GM21390 (cell line): ENCODE data around the gene TMEFF2.

Source experiments
- ATAC-seq: cut with Tn5 transposase; IDR thresholded peaks from one replicate; pipeline ENCODE4 v1.9.1; 2021; ENCODE audit not compliant: unreplicated experiment

The TMEFF2 gene

DNA sequence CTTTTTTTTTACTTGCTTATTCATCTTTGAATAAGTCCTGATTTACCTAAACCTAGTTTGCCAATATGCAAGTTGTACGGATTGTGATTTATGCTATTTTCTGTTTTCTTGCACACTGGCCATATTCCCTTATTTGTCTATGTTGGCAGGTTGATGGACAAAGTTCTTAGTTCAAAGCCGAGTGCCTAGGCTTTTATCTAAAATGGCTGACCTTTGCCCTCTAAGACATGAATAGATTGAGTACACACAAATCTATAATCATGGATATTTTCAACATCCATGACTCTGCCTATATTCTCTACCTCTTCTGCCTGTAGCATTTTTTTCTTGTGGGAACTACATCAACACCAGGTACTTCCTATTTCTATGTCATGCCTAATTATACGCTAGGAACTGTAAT is 171.7 kb downstream of the TMEFF2 start:
- ATAC-seq = no peak

DNA sequence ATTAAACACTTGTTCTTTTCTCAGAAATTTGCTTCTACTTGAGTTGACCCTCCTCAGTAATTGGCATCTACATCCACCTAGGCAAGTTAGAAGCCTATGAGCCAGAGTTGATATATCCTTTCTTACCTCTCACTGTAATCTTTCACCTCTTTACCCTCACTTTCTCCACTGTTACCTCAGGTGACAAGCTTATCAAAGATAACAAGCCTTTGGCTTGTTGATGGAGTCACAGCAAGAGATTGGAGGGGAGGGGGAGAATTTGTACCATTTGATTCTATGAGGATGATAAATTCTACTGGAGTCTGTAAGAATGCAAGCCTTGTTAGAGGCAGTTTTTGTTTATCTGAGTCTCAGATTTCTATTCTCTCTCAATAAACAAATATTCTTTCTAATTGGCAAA is 176.9 kb downstream of the TMEFF2 start:
- no peak for ATAC-seq

DNA sequence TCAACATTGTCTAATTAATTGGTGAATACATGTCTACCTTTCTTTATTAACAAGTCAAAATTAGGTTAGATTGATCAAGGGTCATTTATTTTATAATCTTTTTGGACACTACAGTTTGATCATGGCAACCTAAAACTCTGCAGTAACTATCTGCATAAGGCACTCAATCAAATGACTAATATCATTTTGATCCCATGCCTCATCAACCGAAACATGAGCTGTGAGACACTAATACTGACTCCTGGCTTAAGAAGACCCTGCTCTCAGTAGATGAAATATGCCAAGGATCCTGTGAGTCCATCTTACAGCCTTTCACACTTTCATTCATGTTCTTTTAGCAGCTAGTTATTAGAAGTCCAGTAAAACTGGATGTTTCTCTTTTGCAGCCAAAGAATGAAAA is 178.5 kb downstream of the TMEFF2 start:
- no peak for ATAC-seq

DNA sequence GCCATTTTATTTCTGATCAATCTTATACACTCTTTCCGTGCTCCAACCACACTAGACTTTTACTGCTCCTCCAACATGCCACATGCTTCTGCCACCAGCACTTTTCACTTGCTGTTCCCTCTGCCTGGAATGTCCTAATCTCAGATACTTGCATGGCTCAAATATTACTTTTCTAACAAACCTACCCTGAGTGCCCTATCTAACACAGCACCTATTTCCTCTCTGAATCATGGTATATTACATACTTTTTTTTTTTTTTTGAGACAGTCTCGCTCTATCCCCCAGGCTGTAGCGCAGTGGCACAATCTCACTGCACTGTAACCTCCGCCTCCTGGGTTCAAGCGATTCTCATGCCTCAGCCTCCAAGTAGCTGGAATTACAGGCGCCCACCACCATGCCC is 181.5 kb downstream of the TMEFF2 start:
- no peak for ATAC-seq

DNA sequence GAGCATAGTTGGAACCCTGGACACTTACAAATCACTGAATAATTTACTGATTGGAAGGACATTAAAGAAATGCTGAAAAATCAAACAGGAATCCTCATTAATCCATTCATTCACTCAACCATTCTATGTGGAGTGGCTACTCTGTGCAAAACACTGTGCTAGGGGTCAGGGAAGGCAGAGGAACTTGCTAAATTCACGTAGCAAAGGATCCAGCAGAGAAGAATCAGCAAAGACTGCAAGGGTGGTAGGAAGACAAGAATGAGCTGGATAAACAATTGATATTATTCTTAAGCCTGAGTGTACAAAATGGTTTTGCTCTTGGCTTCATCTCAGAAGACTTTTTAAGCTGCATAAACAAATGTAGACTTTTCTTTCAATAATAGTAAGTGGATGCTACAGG is 183.5 kb downstream of the TMEFF2 start:
- ATAC-seq = no peak

DNA sequence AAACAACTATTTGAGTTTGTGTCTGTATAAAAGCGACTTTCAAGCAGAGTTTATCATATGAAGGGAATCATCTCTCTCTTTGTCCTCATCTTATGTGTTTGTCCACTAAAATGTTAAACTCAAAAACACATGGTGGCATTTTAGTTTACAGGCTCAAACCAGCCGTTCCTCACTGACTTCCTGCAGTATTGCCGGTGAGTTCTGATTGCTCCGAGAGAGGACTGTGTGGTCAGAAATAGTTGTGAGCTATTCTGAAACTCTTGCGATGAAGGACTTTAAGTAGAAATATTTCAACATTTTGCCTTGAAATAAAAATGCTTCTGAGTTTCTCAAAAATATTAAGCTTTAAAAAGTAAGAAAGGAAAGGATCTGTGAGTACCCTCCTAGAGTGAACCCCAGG is 184.7 kb downstream of the TMEFF2 start:
- peak; percentile 45 for ATAC-seq

DNA sequence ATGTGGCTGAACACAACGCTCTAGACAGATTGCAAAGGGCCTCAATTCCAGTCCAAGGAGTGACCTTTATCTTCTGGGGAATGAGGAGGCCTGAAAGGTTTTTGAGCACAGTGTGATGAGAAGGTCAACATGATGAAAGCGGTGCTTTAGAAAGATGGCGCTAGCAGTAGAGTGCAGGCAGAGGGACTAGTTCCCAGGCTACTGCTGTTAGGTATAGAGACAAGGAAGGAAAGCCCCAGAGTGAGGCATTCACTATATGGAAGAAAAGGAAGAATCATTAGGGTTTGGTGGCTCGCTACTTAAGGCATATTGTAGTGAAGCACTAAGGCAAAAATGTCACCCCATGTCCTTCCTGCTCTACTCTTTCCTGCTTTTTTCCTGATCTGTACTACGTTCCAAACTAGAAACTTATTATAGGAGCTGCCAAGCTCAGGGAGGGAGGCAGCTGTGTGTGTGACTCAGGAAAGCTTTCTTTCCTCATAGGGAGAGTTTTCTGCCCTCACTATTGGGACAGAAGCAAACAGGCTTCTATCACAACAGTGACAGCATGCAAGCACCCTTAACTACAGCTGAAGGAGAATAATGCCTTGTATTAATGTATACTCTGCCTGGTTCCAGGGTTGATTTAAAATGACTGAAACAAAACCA is 187.0 kb downstream of the TMEFF2 start:
- no peak for ATAC-seq

DNA sequence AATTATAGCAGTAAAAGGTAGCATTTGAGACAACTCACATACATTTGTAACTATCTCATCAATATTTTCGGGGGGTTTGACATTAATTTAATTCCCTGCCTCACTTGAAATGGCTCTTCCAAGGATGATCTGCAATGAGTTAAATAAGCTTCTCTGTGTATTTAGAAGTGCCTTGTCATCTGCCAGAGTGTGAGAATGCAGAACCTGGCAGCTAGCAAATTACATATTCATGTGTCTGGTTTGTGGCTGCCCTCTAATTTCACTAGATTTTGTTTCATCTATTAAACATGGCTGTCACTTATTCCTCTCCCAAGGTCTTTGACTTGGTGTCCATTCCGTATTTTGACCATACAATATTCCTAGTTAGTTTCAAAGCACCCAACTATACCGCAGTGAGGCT is 189.5 kb downstream of the TMEFF2 start:
- no peak for ATAC-seq

DNA sequence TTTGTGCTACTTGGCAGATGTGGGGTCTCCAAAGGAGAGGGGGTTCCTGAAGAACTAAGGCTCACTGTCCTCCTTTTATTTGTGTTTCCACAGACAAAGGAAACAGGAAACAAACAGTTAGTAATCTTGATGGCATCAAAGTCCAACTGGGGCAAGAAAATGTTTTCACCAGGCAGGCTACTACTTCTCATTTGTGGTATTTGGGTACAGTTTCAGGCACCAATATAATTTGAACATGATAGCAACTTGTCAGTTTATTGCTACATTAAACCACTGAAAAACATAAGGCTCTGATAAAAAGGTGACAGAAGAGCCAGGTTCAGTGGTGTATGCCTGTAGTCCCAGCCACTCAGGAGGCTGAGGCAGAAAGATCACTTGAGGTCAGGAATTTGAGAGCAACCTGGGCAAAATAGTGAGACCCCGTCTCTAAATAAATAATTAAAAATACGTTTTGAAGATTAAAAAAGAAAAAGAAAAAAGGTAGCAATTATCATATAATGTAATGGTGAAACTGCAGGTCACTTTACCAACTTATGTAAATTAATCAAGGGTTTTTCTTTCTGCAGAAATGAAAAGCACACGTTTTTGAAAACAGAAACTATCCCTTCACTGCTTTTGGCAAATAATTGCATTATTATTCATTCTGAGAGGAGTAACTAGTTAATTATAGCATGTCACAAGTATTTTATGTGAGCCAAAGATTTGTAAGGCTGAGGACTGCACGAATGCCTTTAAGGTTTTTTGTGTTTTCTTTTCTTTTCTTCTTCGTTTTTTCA is 190.4 kb downstream of the TMEFF2 start:
- ATAC-seq = peak; percentile 85

DNA sequence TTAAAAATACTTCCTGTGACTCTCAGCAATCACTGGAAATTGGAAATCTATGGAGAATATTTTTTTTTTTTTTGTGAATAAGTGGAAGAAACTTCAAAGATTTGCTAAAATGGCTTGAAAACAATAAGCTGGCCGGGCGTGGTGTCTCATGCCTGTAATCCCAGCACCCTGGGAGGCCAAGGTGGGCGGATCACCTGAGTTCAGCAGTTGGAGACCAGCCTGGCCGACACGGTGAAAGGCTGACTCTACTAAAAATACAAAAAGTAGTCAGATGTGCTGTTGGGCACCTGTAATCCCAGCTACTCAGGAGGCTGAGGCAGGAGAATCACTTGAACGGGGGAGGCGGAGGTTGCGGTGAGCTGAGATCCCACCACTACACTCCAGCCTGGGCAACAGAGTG is 192.3 kb downstream of the TMEFF2 start:
- no peak for ATAC-seq

DNA sequence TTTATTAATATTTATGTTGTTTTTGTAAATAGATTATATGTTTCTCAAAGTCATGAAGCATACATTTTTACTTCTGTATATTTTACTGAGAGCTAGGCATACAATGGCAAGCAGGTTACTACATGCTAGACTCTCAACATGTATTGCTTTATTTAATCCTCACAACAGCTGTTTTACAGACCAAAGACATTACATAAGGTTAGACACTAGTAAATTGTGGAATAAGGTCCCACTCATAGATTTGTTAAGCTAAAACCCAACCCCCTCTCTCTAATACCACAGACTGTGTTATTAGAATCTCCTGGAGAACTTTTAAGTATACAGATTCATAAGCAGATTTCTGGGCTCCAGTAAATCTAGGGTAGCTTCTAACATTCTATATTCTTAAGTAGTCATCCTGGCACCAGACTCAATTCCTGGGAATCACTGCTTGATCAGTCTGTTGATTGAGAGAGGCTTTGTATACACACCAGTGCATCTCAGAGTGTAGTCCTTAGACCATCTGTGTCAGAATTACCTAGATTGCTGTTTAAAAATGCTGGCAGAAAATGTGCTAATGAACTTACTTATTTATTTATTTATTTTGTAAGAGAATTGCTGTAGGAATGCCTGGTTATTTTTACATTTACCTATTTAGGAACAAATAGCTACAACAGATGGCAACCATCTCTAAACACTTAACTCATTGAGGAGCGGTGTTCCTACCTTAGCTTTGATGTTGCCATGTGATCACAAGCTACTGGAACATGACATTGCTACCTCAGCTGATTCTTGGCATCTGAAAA is 194.3 kb downstream of the TMEFF2 start:
- ATAC-seq = no peak

DNA sequence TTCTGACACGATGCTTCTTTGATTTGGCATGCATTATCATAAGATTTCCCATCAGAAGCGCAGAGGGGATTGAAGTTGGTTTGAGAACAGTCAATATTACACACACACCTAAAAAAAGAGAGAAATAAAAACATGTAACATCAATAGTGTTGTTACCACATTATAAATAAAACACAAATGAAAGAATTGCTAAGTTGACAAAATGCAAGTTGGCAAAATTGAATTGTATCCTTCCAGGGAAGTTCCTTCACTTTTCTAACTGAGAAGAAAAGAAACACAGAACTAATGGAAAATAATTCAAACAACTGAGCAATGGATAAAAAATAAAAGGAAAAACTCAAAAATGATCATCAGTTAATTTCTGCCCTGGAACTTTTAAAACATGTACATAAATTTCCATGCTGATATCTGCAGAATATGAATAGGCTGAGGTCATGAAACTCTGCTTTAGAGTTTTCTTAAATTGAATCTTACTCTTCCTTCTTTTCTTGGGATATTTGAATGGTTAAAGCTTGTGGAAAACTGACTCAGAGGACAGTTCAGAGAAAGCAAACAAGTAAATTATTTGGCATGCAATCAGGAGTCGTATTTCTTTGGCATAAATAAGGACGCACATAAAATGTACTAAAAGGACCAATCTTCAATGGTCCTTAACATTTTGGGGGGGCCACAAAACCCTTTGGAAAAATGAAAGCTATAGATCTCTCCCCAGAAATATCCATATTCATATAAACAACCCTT is 195.5 kb downstream of the TMEFF2 start:
- ATAC-seq = no peak

DNA sequence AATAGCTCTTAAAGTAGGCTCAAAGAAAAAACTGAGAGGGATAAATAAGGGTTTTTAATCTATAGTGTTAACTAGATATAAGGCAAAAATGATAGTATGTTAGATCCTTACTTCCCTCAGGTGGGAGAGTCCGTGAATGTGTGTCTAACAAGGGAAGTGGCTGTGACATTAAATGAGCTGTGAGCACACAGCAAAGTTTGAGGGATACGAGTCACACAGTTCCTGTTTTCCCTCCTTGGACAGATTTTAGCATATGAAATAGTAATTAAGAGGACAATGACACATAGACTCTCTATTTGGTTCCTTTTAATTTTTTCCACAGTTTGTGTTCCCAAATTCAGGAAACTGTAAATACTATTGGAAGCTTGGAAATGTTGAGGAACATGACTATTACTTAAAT is 199.4 kb downstream of the TMEFF2 start:
- no peak for ATAC-seq

DNA sequence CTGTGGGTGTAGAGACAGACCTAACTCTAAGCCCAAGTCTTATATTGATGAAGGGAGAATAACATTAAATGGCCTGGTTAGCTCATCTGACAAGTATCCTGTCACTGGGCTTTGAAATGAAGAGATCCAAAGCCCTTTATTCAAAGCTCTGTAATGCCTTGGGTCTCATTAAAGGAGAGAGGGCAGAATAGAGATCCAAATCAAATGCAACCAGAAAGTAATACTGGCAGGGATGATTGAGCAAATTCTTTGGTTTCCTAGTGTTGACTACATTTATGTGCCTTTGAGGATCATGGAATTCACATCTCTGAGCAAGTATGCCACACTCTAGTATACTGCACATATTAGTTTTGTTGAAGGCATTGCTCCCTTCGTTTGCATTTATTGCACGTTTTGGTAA is 200.0 kb downstream of the TMEFF2 start:
- no peak for ATAC-seq

DNA sequence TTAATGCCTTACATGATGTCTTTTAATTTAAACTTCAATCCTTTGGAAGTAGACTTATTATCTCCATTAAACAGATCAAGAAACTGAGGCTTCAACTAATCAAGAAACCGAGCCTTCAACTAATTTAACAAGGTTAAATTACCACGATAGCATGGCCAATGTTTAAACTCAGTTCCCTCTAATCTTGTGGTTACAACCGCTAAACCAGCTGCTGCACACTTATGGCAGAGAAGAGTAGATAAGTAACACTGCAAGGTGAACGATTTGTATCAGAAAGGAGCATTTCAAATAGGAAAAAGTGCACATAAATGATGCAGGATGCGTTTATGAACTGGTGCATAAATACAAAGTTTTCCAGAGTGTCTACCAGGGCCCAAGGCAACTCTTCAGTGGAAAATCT is 203.3 kb downstream of the TMEFF2 start:
- no peak for ATAC-seq

DNA sequence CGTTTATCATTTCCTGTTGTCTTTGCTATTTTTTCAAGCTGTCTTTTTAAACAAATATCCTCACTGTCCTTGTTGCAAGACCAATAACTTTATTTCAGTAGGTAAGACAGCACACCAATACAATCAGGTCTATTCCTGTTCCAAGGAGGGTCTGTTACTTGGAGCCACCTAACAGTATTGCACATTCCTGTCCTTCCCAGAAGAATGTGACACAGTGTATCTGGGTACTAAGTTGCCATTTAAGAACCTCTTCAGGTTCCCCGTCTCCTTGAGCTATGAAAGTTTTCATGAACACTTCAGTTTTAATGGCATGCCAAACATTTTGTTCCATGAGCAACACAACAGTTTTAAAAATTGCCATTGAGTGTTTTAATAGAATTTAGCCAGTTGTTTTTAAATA is 209.0 kb downstream of the TMEFF2 start:
- no peak for ATAC-seq

DNA sequence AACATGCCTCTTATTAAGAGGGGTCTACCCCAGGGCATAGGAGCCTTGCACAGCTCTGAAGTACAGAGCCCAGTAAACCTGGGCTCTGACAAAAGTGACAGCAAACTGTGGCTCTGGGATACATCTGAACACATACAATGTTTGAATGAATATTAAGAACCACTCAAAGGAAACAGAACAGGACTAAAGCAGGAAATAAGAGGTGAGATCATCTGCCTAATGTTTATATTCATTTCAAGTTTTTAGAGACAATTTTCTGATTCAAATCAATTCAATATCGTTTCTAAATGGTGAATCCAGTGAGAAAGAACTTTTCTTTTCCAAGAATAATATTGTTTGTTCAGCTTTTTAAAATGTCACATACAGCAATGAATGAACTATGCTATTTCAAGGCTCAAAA is 211.1 kb downstream of the TMEFF2 start:
- no peak for ATAC-seq

DNA sequence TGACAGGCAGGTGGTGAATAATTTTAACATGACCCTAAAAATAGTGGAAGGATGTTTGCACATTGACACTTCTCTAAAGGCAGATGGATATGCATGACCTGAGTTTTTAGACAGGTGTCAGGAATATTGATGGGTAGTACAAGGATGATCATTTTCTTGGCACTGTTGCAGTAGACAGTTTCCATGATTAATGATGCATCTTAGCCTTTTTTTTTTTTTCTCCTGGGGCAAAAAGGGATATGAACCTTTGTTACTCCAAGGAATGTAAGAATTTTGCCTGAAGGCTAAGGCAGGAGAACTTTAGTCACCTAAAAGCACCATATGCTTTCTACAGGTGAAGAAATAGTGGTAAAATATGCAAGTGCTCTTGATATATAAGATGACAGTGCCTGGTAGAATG is 211.5 kb downstream of the TMEFF2 start:
- ATAC-seq = no peak

DNA sequence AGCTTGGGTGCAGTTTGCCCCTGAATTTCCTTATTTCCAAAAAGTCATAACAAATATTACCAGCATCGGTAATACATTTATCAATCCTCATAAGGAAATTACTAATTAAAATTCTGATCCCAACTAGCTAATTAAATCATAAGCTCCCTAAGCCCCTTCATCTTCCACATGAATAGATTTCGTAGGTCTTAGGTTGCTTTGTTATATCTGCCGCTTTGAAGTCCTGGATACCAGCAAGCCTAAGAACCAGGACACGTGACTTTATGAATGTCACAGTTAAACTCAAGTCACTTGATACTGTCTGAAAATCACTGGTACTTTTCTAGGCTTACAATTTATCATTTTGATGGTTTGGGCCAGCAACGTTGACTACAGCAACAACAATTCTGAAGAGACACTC is 213.0 kb downstream of the TMEFF2 start:
- no peak for ATAC-seq

DNA sequence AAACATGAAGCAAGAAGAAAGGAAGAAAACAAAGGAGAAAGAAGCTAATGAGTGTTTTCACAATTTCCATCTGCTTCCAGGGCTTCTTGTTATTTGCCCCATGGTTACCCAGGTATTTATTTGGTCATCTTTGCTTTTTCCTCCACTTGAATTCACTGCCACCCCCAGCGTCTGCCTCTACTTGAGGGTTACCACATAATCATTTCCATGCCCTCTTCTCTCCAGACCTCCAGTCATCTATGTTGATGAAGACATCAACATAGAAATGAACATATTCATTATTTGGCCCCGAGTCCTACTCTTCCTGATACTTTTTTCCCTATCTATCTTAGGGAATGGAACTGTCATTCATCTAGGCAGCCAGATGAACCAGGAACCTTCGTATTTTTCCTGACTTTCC is 214.2 kb downstream of the TMEFF2 start:
- ATAC-seq = no peak

DNA sequence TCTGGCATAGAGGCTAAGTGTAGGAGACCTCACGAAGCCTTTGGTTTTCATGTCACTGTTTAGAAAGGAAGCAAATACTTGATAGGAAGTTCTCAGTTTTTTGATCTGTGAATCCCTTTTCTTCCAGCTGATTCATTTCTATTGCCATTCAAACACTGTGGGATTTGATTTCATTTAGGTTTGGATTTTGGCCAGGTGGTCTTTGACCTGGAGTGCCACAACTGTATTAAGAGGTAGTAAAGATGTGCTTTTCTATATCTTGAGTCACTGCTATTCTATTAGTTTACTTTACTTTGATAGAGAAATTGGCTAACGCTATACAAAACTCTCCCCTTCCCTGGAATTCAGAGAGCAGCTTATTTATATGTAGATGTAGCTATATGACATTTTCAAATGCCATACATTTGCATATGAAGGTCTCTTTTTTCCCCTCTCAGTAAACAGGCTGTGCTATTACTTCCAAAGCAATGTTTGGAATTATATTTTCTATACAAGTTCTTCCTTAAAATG is 215.5 kb downstream of the TMEFF2 start:
- ATAC-seq = no peak
